Measurements from ENCODE around the gene IFT57. TPM values are rescaled to one million over a fixed set of nuclear protein-coding genes. Genes with fewer than 3 reads are reported as not detected.

Gene IFT57
- total and polyA plus RNA-seq, 2 of the 8 experiments (the other 6 are each of a cell fraction or from before 2014, with no cell fraction given), result 15.1 to 27.8 TPM

DNA sequence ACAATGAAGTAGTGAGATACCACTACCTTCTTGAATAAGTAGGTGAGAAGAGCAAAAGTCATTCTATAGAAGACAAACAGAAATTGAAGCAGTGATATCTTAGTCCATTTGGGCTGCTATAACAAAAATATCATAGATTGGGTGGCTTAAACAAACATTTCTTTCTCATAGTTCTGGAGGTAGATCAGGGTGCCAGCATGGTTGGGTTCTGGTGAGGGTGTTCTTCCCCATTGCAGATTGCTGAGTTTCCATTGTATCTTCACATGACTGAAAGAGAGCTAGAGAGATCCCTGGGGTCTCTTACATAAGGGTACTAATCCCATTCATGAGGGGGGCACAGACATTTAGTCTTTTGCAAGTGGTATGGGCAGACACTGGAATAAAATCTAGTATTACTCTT lies 32.9 kb upstream of the IFT57 start (continued):
- TF ChIP-seq, protein P1, sequence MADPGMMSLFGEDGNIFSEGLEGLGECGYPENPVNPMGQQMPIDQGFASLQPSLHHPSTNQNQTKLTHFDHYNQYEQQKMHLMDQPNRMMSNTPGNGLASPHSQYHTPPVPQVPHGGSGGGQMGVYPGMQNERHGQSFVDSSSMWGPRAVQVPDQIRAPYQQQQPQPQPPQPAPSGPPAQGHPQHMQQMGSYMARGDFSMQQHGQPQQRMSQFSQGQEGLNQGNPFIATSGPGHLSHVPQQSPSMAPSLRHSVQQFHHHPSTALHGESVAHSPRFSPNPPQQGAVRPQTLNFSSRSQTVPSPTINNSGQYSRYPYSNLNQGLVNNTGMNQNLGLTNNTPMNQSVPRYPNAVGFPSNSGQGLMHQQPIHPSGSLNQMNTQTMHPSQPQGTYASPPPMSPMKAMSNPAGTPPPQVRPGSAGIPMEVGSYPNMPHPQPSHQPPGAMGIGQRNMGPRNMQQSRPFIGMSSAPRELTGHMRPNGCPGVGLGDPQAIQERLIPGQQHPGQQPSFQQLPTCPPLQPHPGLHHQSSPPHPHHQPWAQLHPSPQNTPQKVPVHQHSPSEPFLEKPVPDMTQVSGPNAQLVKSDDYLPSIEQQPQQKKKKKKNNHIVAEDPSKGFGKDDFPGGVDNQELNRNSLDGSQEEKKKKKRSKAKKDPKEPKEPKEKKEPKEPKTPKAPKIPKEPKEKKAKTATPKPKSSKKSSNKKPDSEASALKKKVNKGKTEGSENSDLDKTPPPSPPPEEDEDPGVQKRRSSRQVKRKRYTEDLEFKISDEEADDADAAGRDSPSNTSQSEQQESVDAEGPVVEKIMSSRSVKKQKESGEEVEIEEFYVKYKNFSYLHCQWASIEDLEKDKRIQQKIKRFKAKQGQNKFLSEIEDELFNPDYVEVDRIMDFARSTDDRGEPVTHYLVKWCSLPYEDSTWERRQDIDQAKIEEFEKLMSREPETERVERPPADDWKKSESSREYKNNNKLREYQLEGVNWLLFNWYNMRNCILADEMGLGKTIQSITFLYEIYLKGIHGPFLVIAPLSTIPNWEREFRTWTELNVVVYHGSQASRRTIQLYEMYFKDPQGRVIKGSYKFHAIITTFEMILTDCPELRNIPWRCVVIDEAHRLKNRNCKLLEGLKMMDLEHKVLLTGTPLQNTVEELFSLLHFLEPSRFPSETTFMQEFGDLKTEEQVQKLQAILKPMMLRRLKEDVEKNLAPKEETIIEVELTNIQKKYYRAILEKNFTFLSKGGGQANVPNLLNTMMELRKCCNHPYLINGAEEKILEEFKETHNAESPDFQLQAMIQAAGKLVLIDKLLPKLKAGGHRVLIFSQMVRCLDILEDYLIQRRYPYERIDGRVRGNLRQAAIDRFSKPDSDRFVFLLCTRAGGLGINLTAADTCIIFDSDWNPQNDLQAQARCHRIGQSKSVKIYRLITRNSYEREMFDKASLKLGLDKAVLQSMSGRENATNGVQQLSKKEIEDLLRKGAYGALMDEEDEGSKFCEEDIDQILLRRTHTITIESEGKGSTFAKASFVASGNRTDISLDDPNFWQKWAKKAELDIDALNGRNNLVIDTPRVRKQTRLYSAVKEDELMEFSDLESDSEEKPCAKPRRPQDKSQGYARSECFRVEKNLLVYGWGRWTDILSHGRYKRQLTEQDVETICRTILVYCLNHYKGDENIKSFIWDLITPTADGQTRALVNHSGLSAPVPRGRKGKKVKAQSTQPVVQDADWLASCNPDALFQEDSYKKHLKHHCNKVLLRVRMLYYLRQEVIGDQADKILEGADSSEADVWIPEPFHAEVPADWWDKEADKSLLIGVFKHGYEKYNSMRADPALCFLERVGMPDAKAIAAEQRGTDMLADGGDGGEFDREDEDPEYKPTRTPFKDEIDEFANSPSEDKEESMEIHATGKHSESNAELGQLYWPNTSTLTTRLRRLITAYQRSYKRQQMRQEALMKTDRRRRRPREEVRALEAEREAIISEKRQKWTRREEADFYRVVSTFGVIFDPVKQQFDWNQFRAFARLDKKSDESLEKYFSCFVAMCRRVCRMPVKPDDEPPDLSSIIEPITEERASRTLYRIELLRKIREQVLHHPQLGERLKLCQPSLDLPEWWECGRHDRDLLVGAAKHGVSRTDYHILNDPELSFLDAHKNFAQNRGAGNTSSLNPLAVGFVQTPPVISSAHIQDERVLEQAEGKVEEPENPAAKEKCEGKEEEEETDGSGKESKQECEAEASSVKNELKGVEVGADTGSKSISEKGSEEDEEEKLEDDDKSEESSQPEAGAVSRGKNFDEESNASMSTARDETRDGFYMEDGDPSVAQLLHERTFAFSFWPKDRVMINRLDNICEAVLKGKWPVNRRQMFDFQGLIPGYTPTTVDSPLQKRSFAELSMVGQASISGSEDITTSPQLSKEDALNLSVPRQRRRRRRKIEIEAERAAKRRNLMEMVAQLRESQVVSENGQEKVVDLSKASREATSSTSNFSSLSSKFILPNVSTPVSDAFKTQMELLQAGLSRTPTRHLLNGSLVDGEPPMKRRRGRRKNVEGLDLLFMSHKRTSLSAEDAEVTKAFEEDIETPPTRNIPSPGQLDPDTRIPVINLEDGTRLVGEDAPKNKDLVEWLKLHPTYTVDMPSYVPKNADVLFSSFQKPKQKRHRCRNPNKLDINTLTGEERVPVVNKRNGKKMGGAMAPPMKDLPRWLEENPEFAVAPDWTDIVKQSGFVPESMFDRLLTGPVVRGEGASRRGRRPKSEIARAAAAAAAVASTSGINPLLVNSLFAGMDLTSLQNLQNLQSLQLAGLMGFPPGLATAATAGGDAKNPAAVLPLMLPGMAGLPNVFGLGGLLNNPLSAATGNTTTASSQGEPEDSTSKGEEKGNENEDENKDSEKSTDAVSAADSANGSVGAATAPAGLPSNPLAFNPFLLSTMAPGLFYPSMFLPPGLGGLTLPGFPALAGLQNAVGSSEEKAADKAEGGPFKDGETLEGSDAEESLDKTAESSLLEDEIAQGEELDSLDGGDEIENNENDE (IDR thresholded peaks at IDR 0.05; ENCODE audit: insufficient replicate concordance, low read length), result no peak
- TF ChIP-seq SAP30 (IDR thresholded peaks at IDR 0.05; ENCODE audit: insufficient read depth, insufficient replicate concordance, low read length) (no peak), TAF1 (IDR thresholded peaks at IDR 0.05; ENCODE audit: low read depth, low read length) (no peak), NANOG (IDR thresholded peaks at IDR 0.05; ENCODE audit: insufficient read depth, low read depth, low read length, poor library complexity, severe bottlenecking) (no peak), EZH2 (IDR thresholded peaks at IDR 0.05; ENCODE audit: low read depth, low read length, severe bottlenecking) (no peak), KDM1A (IDR thresholded peaks at IDR 0.05; ENCODE audit: borderline replicate concordance, low read length) (no peak), PHF8 (conservative IDR thresholded peaks at IDR 0.05; ENCODE audit: low read depth, low read length) (no peak)
- TF ChIP-seq, protein P2, sequence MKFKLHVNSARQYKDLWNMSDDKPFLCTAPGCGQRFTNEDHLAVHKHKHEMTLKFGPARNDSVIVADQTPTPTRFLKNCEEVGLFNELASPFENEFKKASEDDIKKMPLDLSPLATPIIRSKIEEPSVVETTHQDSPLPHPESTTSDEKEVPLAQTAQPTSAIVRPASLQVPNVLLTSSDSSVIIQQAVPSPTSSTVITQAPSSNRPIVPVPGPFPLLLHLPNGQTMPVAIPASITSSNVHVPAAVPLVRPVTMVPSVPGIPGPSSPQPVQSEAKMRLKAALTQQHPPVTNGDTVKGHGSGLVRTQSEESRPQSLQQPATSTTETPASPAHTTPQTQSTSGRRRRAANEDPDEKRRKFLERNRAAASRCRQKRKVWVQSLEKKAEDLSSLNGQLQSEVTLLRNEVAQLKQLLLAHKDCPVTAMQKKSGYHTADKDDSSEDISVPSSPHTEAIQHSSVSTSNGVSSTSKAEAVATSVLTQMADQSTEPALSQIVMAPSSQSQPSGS (IDR thresholded peaks at IDR 0.05; ENCODE audit: low read length), result no peak
